GM12801 (cell line): ENCODE results near the gene KAT8.

Experiments
- CTCF ChIP-seq: IDR thresholded peaks from one replicate; pipeline ENCODE4 v1.5.1; 2011; ENCODE audit warnings: control low read depth; ENCODE audit not compliant: insufficient read length; ENCODE audit errors: extremely low read depth

KAT8 gene

GRCh38 chr16:31127182-31127581, 9.7 kb downstream of the KAT8 start:
- no peak for TF ChIP-seq CTCF

DNA sequence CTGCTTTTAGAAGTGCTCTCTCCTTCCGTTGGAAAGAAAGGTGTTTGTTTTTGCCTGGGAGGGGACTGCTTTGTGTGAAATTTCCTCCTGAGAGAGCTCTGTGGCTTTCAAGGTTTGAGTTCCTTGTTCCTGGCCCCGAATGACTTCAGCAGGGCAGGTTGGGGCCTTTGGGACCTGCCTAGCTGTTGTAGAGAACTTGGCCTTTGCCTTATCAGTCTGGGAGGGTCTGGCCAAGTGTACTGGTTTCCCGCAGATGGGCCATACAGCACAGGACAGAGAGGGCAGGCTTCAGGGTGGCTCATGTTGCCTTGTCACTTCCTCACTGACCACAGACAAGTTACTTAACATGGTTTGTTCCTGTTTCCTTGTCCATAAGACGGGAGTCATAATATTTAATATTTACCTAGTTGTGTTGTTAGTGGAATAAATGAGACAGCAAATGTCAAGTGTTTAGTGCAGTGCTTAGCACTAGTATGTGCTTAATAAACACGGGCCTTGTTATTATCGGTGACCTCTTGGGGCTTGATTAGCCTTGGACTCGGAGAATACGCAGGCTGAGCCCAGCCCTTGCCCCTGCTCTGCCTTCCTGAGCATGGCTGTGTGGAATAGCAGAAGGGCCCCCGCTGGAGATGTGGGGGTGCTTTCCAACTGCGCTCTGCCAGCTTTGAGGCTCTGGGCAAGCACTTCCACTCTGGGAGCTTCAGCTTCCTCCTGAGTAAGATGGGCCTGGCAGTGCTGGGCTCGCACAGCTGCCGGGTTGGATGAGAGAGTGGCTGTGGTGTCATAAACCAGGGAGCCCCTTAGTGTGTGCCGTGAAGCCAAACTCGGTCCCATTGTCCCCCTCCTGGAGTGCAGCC, 11.5 kb downstream of the KAT8 start:
- no peak for TF ChIP-seq CTCF

DNA sequence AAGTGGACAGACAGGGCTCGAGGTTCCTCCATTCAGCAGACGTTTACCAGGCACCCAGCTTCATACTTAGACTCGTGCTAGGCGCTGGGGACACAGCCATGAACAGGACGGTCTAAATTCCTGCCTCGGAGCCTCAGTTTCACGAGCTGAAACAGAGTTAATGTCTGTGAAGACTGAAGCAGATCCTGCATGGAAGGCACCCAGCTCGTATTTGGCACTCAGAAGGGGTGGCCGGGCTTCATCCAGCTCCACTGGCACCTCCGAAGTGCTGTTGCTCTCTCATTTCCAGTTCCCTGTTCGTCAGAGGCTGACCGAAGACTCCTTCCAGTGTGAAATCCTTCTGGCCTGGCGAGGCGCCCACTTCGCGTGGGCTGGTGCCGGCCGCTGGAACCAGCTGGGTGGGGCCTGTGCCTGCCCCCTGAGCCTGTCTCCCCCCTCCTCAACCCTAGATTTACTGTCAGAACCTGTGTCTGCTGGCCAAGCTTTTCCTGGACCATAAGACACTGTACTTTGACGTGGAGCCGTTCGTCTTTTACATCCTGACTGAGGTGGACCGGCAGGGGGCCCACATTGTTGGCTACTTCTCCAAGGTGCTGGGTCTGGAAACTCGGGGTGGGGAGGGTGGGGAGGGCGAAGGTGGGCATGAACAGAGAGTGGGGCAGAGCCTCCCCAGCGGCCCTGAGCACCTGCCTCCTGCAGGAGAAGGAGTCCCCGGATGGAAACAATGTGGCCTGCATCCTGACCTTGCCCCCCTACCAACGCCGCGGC, 12.3 kb downstream of the KAT8 start:
- TF ChIP-seq CTCF = no peak

- no peak for TF ChIP-seq CTCF
These were observed 12.9 kb downstream of the KAT8 start for GRCh38 chr16:31130336-31130891.

GRCh38 chr16:31130899-31131298, 13.4 kb downstream of the KAT8 start:
- no peak for TF ChIP-seq CTCF

DNA sequence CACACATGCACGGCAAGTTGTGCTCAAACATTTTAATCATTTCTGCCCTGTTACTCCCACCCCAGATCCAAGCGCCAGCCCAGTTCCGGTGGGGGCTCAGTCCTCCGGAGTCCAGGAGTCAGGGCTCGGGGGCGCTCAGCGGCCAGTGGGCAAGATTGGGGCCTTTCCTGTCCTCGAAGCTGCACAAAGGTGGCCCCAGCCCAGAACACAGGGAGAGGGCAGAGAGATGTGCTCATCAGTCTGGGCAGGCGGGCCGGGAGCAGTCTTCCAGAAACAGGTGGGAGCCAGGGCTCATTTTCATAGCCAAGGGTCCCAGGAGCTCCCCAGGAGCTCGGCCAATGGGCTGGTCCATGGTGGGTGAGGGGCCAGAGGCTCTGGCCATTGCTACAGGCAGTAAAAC, 14.0 kb downstream of the KAT8 start:
- no peak for TF ChIP-seq CTCF

DNA sequence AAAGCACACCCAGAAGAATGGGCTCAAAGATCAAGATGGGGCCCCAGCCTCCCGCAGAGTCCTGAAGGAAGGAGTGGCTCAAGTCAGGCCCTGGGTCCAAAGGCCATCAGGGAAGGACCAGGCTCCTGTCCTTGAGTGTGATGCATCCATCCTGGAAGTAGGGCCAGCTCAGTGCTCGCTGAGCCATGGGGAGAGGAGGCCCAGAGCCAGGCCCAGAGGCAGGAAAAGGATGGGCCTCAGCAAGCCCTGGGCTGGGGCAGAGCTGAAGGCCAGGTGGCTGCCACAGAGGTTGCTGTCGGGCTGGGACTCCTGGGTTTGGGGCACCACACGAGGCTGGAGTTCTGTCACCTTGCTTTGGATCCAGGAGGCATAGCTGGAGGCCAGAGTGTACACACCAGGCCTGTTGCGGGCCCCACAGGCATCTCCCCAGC, 14.4 kb downstream of the KAT8 start:
- no peak for TF ChIP-seq CTCF
